Colon (tissue), 2 donors: ENCODE data around the gene PRODH.
"Not testable (repeated sequence)": the region's sequence is repeated elsewhere in the genome, so short reads cannot be mapped to it uniquely, and the experiment has no call there.

Source experiments
- FAIRE-seq: peaks from 2 replicates; lab custom pipeline; 2012; peaks lifted over from hg19 to GRCh38; lab: Jason Lieb, UNC
- donor health status: control.
- donor health status: control.

The PRODH gene

GRCh38 chr22:18967391-18968010 lies 31.4 kb upstream of the PRODH start:
- FAIRE-seq: not testable (repeated sequence)

GRCh38 chr22:18966748-18967147 lies 30.7 kb upstream of the PRODH start:
- no peak for FAIRE-seq

DNA sequence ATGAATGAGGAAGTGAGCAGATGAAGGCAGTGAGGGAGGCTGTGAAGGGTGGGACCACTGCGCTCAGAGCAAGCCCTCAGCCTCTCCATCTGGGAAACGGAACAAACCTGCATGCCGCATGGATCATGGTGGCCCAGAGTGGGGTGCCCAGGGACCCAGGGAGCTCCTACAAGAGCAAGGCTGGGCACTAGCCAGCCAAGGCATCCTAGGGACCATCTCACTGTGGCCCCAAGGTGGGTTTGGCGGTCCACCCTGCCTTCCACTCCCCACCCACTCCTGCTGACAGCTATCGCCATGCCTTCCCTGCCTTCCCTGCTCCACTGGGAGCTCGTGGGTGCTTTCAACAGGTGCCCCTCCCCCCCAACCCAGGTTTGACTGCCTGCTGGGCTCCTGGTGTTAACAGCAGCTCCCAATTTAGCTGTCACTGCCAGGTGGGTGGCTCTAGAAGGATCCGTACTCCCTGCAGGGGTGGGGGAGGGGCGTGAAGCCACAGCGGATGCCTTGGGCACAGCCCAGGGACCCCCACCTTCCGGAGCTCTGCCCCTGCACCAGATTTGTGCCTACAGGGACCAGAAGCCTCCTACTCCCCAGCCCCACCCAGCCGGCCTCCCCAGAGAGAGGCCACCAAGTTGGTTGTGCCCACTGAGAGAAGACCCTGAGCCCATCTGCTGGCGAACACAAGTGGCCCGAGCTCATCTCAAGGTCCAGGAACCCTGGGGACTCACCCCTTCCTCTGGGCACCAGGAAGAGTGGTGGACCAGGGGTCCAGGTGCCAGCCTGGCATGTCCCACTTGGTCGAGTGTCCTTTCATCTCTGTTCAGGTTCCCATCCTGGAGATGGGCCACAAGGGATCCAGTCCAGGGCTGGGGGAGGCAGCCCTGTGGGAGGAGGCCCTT lies 29.7 kb upstream of the PRODH start:
- no peak for FAIRE-seq

GRCh38 chr22:18964501-18965265 lies 28.6 kb upstream of the PRODH start:
- FAIRE-seq: not testable (repeated sequence)

GRCh38 chr22:18964051-18964450 lies 28.0 kb upstream of the PRODH start:
- not testable (repeated sequence) for FAIRE-seq

- FAIRE-seq: no peak
Observed at GRCh38 chr22:18962308-18962635, 26.2 kb upstream of the PRODH start.

DNA sequence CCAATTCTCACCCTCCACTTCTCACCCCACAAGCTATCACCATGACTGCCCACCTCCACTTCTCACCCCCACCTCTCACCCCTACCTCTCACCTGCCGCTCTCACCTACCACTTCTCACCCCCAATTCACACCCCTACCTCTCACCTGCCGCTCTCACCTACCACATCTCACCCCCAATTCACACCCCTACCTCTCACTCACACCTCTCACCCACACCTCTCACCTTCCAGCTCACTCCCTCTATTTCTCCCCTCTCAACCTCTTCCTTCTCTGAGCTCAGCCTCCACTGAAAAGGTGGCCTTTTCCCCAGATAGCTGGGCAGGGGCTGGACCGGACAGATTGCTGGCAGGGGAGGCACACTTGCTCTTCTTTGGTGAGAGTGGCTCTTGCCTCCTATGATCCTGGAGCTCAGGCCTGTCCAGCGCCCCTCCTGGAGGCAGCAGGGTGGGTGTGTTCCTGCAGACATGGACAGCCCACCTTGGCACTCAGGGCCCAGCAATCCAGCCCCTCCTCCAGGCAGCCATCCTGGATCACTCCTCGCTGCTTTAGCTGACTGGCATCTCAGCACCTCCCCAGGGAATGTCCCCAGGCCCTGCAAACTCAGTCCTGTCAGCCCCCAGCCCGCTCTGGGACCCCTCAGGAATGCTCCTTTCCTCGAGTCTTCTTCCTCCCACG lies 25.7 kb upstream of the PRODH start:
- FAIRE-seq: not testable (repeated sequence)

DNA sequence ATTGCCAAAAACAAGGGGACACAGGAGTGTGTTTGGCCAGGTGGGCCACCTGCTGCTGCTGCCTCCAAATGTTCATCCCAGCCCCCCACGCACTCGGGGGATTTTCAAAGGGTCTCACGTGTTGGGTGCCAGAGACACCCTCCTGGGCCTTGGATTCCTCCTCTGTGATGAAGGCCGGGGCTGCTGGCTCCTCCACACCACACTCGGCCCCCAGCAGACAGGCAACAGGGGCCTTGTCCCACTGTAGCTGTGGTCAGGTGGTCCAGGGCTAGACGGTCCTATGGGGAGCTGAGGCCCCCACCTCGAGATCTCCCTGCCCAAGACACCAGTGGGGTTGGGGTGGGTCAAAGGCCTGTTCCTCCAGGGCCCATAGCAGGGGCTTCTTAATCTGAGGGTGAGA lies 25.1 kb upstream of the PRODH start:
- not testable (repeated sequence) for FAIRE-seq

DNA sequence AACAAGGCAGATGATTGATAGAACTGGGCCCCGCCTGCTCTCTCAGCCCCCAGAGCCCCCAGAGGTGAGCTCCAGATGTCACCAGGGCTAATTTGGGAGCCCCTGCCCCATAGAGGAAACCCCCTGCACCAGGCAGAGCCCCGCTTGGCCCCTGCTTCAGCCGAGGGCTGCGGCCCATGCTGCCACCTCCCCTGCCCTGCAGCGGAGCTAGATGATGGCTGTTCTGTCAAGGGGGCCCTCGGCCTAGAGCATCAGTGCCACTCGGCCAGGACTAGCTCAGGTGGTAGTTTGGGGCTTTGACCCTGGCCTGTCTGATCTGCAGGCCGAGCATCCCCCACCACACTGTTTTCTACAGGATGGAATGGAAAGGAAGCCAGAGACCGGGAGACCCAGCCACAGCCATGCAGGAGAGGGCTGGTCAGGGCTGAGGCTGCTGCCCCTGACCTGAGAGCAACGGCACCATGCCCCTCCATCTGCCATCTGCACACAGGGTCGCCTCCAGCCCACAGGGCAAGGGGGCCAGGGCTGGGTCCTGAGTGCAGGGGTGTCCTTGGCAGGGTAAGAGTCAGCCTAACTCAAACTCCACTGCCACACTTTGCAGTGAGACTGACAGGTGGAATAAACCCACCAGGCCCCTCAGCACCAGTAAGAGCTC lies 24.2 kb upstream of the PRODH start:
- not testable (repeated sequence) for FAIRE-seq

DNA sequence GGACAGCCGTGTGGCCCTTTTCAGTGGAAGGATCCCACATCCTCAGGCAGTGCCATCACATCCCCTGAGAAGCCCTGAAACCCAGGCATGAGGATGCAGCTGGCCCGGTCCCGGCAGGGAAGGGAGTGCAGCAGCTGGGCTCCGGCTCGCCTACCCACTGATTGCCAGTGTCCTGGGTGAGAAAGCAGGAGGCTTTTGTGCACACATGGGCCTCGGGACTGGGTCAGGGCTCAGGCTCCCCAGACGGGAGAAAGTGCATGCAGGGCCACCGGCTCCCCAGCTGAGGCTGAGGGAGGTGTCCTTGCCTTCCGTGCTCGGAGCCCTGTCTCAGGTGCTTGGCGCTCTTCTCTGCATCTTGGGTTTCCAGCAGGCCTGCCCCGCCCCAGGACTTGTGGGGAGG lies 23.6 kb upstream of the PRODH start:
- FAIRE-seq: not testable (repeated sequence)

GRCh38 chr22:18959266-18959665 lies 23.2 kb upstream of the PRODH start:
- not testable (repeated sequence) for FAIRE-seq

- not testable (repeated sequence) for FAIRE-seq
Observed at GRCh38 chr22:18958738-18959137, 22.6 kb upstream of the PRODH start.

DNA sequence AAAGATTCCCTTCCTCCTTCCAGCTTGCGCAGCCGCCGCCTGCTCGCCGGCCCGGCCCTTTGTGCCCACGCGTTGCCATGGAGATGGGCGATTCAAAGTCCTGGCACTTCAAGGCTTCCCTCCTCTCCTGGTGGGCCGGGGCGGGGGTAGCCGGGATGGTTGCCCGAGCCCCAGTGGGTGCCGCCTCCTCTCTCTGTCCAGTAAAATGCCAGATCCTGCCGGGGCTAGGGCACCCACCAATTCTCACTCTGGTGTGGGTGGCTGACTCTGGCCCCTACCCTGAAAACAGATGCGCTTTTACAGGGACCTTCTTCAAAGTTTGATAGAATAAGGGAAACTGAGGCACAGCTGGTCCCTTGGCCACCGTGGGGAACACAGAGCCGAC lies 22.2 kb upstream of the PRODH start:
- FAIRE-seq: not testable (repeated sequence)

DNA sequence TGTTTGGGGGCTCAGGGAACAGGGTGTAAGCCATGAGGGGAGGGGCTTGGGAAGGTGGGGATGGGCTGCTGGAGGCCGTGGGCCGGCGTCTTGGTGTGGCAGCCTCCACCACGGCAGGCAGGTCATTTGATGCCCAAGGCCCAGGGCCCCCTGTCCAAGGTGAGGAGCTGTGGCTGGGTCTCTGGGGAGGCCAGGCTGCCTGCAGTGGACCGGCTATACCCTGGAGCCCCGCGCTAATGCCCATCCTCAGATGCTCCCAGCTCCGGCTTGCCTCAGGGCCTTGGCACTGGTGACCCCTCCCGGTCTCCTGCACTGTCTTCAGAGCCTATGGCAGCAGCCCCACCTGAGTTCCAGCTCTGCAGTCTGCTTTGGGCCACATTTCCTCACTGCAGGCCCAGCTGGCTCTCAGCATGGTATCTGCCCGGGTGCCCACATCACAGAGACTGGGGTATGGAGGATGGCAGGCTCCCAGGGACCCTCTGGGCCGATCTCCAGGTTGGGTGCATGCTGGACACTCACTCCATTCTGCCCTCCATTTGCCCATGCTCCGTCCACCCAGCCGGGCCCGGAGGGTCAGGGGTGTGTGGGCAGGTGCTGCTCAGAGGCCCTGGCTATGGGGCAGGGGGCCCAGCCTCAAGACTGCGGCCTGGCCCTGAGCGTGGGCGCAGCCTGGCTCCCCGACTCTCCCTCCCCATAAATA lies 21.7 kb upstream of the PRODH start:
- not testable (repeated sequence) for FAIRE-seq

DNA sequence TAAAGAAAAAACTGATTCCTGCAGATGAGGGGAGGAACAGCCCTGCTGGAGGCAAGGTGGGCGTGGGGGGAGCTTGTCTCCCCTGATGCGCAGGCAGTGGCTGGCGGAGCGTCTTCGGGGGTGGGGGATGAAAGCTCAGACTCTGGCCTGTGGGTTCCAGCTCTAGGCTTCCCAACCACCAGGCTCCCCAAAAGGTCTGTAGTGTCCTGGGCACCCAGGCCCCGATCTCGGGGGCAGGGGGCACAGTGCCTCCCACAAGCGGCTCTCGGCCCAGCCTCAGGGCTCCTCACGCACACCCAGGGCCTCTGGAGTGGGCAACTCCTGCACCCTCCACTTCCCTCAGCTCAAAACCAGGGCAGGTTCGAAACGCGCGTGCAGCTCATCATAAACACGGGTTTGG lies 20.9 kb upstream of the PRODH start:
- not testable (repeated sequence) for FAIRE-seq

- not testable (repeated sequence) for FAIRE-seq
Observed at GRCh38 chr22:18956121-18956895, 20.2 kb upstream of the PRODH start.

DNA sequence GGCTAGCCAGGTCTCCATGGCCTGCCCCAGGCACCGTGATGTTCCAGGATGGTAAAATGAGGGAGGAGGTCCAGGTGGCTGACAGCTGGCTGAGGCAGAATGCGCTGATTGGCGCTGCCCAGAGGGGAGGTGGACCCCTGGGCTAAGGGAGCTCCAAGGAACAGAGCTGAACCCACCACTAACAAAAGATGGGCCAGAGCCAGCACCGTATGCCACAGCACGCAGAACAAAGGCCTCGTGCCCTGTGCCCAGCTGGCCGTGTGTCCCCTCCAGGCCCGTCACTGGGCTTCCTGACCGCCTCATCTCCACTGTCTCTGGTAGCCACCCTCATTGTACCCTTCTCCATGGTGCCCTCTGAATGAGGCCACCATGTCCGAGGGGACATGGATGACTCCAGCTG lies 19.6 kb upstream of the PRODH start:
- FAIRE-seq: no peak

DNA sequence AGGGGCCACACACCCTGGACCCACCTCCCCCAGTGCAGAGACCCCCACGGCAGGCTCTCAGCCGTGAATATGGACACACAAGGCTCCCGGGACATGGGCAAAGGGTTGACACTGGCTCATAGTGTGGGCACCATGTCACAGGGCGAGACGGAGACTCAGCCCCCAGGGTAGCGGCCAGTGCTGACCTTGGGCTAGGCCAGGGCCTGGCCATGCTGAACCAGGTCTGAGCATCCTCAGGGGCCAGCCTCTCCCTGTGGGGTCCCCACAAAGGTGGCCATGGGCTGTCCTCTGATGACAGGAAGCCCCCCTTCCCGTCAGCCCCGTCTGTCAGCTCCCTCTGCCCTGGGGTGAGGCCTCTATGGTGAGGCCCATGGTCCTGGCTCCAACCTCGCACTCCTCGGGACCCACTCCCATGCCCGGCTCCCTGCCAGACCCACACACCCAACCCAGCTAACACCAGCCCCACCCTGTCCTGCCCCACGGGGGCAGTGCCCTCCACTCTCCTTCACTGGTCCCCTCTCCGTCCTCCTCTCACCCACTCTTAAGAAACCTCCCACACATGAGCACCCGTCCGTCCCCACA lies 19.0 kb upstream of the PRODH start:
- FAIRE-seq: no peak

DNA sequence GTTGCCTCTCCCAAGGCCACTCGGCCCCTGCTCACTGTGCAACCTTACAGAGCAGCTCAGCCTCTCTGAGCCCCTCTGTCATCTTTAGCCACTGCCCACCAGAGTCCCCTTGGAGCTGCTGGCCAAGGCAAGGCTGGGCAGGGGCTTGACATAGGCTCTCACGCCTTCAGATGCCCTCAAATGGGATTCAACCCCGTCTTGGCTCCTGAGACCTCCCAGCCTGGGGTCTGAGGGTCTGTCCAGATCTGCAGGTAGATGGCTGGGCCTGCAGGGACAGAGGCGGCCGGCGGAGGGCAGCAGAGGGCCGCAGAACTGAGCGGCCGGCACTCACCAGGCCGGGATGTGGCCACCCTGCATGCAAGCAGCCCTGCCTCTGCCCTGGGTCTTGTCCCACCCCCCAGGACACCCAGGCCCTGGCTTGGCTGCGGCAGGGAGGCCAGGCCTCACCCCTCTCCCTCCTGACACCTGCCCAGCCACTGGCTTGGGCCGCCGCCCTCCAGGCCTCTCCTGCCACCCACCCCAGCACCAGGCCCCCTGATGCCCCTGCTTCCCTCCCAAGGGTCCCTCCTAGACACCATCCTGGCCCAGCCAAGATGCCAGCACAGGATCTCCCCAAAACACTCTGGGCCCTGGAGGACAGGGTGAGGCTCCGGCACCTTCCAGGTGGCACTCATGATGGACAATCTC lies 18.4 kb upstream of the PRODH start:
- FAIRE-seq: not testable (repeated sequence)
